AG04450 (cell line): ENCODE measurements around the gene CLMP. TPM values are rescaled to one million over a fixed set of nuclear protein-coding genes. Genes with fewer than 3 reads are reported as not detected.

Experiments used
- CTCF ChIA-PET: fragments of 300-600, 350-600 bp; formaldehyde crosslinking; extraction: SDS; loops from one replicate; lab custom pipeline; 2022; ENCODE audit warnings: antibody characterized with exemption, inconsistent platforms; lab: Charles Lee
- POLR2A ChIA-PET: fragments of 350-600 bp; formaldehyde crosslinking; extraction: SDS; loops from one replicate; lab custom pipeline; 2021; ENCODE audit warnings: antibody characterized with exemption, inconsistent platforms; lab: Yijun Ruan, JAX
- DNase-seq: peaks from one replicate; pipeline ENCODE4 v3.0.0-alpha.2; 2011; ENCODE audit warnings: low read depth, low spot score
- H3K27ac ChIP-seq: one replicate; pipeline ENCODE4 v1.5.1; 2012; ENCODE audit warnings: low read depth, low read length, control low read depth
- H3K27me3 ChIP-seq: one replicate; pipeline ENCODE4 v1.6.0; 2012; ENCODE audit warnings: low read length; ENCODE audit not compliant: control insufficient read depth, insufficient read depth
- H3K4me3 ChIP-seq: 2 replicates; pipeline ENCODE4 v1.5.1; 2011; ENCODE audit warnings: mild to moderate bottlenecking, low read depth, low read length, control low read depth
- H3K9me3 ChIP-seq: 2 replicates; pipeline ENCODE4 v1.5.1; 2012; ENCODE audit warnings: low read length; ENCODE audit not compliant: control insufficient read depth, insufficient read depth
- polyA plus RNA-seq: library from polyadenylated mRNA; depleted of rRNA; stranded (reverse); fragments of >200 nt; gene quantifications from 2 replicates; pipeline ENCODE4 v1.2.3, GENCODE V29; 2011
- TF ChIP-seq, protein P1 (sequence below): IDR thresholded peaks from 2 replicates; pipeline ENCODE4 v1.5.1; 2011; ENCODE audit warnings: low read depth, low read length, control low read depth, inconsistent platforms

The CLMP gene
- polyA plus RNA-seq, 1 experiment = 288 TPM

- no peak for DNase-seq
- Histone ChIP-seq H3K4me3 (no peak overlapping the region), H3K27me3 (no peaks in the 10 kb centered on the region), H3K9me3 (no peaks in the 10 kb centered on the region), H3K27ac (no peak overlapping the region)
- TF ChIP-seq, protein P1, sequence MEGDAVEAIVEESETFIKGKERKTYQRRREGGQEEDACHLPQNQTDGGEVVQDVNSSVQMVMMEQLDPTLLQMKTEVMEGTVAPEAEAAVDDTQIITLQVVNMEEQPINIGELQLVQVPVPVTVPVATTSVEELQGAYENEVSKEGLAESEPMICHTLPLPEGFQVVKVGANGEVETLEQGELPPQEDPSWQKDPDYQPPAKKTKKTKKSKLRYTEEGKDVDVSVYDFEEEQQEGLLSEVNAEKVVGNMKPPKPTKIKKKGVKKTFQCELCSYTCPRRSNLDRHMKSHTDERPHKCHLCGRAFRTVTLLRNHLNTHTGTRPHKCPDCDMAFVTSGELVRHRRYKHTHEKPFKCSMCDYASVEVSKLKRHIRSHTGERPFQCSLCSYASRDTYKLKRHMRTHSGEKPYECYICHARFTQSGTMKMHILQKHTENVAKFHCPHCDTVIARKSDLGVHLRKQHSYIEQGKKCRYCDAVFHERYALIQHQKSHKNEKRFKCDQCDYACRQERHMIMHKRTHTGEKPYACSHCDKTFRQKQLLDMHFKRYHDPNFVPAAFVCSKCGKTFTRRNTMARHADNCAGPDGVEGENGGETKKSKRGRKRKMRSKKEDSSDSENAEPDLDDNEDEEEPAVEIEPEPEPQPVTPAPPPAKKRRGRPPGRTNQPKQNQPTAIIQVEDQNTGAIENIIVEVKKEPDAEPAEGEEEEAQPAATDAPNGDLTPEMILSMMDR = no peak
- ChIA-PET CTCF (interaction anchor here (0.9 to 2.1 kb wide), 2 partner anchors 14 to 111 kb away, joined by 3 to 9 read pairs; no protein-coding TSS in a partner anchor), POLR2A (no interaction called here)
These were observed 44.2 kb downstream of the CLMP start for GRCh38 chr11:123150882-123151281.

- H3K9me3 ChIP-seq = no peaks in the 10 kb centered on the region
- POLR2A ChIA-PET = interaction anchor here (1.1 kb wide), 1 partner anchor 16 kb away, joined by 3 read pairs; no protein-coding TSS in a partner anchor
- TF ChIP-seq, protein P1 = no peak
- no peaks in the 10 kb centered on the region for H3K27me3 ChIP-seq
- DNase-seq = no peak
- no peak overlapping the region for H3K4me3 ChIP-seq
- CTCF ChIA-PET = interaction anchor here (0.6 kb wide), 1 partner anchor 101 kb away, joined by 5 read pairs; no protein-coding TSS in a partner anchor
- H3K27ac ChIP-seq = no peak overlapping the region
These were observed 46.1 kb downstream of the CLMP start for GRCh38 chr11:123148965-123149364.

DNA sequence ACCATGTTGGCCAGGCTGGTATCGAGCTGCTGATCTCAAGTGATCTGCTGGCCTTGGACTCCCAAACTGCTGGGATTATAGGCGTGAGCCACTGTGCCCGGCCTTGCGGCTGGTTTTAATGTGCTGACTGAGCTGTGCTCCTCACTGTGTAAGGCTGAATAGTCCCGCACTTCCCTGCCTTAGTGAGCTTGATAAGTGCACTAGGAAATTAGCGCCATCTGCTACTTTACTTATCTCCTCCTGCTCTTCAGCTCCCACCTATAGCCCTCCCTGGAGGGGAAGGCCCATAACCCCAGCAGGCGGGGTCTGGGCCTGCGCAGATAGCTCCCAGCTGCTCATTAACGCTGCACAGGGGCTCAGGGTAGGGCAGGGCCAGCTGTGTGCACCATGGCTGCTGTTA lies 49.4 kb downstream of the CLMP start:
- H3K27me3 ChIP-seq = no peaks in the 10 kb centered on the region
- no peaks in the 10 kb centered on the region for H3K9me3 ChIP-seq
- no peak overlapping the region for H3K27ac ChIP-seq
- TF ChIP-seq, protein P1 = no peak
- no peak for DNase-seq
- ChIA-PET POLR2A (interaction anchor here (0.6 to 1.3 kb wide), 2 partner anchors 19 to 440 kb away, joined by 4 to 5 read pairs; no protein-coding TSS in a partner anchor), CTCF (interaction anchor here (0.6 to 3.5 kb wide), 2 partner anchors 21 to 101 kb away, joined by 3 to 16 read pairs; no protein-coding TSS in a partner anchor)
- no peak overlapping the region for H3K4me3 ChIP-seq

DNA sequence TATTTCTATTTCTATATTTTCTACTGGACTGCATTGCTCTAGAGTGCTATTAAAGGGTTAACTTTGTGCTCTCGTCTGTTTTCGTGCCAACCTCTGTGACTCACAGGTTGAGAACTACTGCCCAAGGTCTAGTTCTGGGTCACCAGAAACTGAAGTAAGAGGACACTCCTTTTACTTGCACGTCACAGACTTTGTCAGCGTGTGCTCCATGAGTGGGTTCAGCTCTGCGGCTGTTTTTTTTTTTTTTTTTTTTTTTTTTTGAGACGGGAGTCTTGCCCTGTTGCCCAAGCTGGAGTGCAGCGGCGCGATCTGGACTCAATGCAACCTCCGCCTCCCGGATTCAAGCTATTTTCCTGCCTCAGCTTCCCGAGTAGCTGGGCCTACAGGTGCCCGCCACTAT lies 49.8 kb downstream of the CLMP start:
- Histone ChIP-seq H3K4me3 (no peak overlapping the region), H3K27me3 (no peaks in the 10 kb centered on the region), H3K27ac (peak overlapping the region; percentile 22), H3K9me3 (no peaks in the 10 kb centered on the region)
- CTCF ChIA-PET = interaction anchor here (0.6 to 3.5 kb wide), 2 partner anchors 21 to 102 kb away, joined by 3 to 16 read pairs; no protein-coding TSS in a partner anchor
- POLR2A ChIA-PET = interaction anchor here (0.6 to 1.3 kb wide), 2 partner anchors 20 to 440 kb away, joined by 4 to 5 read pairs; no protein-coding TSS in a partner anchor
- TF ChIP-seq, protein P1 = no peak
- no peak for DNase-seq

DNA sequence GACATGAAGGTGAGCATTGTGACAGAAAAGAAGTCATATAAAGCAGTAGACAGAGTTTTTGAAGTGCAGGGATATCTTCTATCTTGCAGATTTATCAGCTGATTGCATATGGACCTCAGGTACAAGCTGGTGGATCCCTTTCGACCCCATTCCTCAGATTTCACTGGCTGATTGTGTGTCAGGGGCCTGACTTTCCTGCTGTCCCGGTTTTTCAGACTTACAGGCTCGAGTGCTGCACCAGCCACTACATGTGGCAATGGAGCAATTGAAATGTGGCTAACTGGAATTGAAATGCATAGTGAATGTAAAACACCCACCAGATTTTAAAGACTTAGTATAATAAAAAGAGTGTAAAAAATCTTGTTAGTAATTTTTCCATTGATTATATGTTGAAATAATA lies 50.3 kb downstream of the CLMP start:
- POLR2A ChIA-PET = no interaction called here
- no peak for DNase-seq
- H3K27me3 ChIP-seq = no peaks in the 10 kb centered on the region
- CTCF ChIA-PET = interaction anchor here (3.5 kb wide), 1 partner anchor 102 kb away, joined by 16 read pairs; no protein-coding TSS in a partner anchor
- H3K27ac ChIP-seq = no peak overlapping the region
- H3K9me3 ChIP-seq = no peaks in the 10 kb centered on the region
- TF ChIP-seq, protein P1 = no peak
- no peak overlapping the region for H3K4me3 ChIP-seq
